WTC11 (cell line): ENCODE measurements around the gene WDR3. TPM values are rescaled to one million over a fixed set of nuclear protein-coding genes. Genes with fewer than 3 reads are reported as not detected.

Source experiments
- ATAC-seq: fragments of 200-7000 bp; cut with Tn5 transposase; 2 replicates; pipeline ENCODE4 v1.10.0; 2021; ENCODE audit warnings: mild to moderate bottlenecking, moderate library complexity
- CTCF ChIA-PET: fragments of 300-600 bp; sonication (Branson Sonifier 250); formaldehyde crosslinking; loops from one replicate; lab custom pipeline; 2021; ENCODE audit warnings: antibody characterized with exemption; lab: Charles Lee
- POLR2A ChIA-PET: fragments of 350-600 bp; sonication (Branson Sonifier 250); formaldehyde crosslinking; loops from one replicate; lab custom pipeline; 2021; ENCODE audit warnings: antibody characterized with exemption; lab: Charles Lee
- DNase-seq: peaks from one replicate; pipeline ENCODE4 v3.0.0; 2021; ENCODE audit warnings: low spot score
- H3K27ac Mint-ChIP-seq: 2 replicates; pipeline ENCODE4 v1.8.0; 2021; ENCODE audit warnings: mixed read lengths
- H3K27me3 Mint-ChIP-seq: 2 replicates; pipeline ENCODE4 v1.8.0; 2021; ENCODE audit warnings: low read depth, mild to moderate bottlenecking, moderate library complexity, mixed read lengths
- H3K36me3 Mint-ChIP-seq: 2 replicates; pipeline ENCODE4 v1.8.0; 2021; ENCODE audit warnings: mixed read lengths
- H3K4me1 Mint-ChIP-seq: 2 replicates; pipeline ENCODE4 v1.8.0; 2022; ENCODE audit warnings: mixed read lengths
- H3K4me3 Mint-ChIP-seq: 2 replicates; pipeline ENCODE4 v1.8.0; 2021; ENCODE audit warnings: mild to moderate bottlenecking, moderate library complexity, mixed read lengths
- H3K9me3 Mint-ChIP-seq: 2 replicates; pipeline ENCODE4 v1.8.0; 2021; ENCODE audit warnings: mixed read lengths
- AR ChIP-seq: fragments of 250-450 bp; sonication (Bioruptor Pico); IDR thresholded peaks from 2 replicates; pipeline ENCODE4 v1.9.0; 2021; ENCODE audit warnings: mild to moderate bottlenecking
- ARID4B ChIP-seq: sonication (generic); formaldehyde crosslinking; IDR thresholded peaks from 2 replicates; pipeline ENCODE4 v1.8.0; 2023; ENCODE audit warnings: missing genetic modification reagents, mild to moderate bottlenecking, borderline replicate concordance
- ATF6 ChIP-seq: sonication (generic); formaldehyde crosslinking; IDR thresholded peaks from 2 replicates; pipeline ENCODE4 v1.8.1; 2023; ENCODE audit warnings: mild to moderate bottlenecking, missing genetic modification reagents
- CREB1 ChIP-seq: sonication (generic); formaldehyde crosslinking; IDR thresholded peaks from 2 replicates; pipeline ENCODE4 v1.8.0; 2023; ENCODE audit warnings: mild to moderate bottlenecking, missing genetic modification reagents
- CTCF ChIP-seq: fragments of 200-600 bp; IDR thresholded peaks from 2 replicates; pipeline ENCODE4 v1.8.0; 2022; ENCODE audit warnings: antibody characterized with exemption
- ESRRA ChIP-seq: sonication (generic); formaldehyde crosslinking; IDR thresholded peaks from 2 replicates; pipeline ENCODE4 v1.8.1; 2022; ENCODE audit warnings: mild to moderate bottlenecking, missing genetic modification reagents, borderline replicate concordance
- ETV6 ChIP-seq: sonication (generic); formaldehyde crosslinking; IDR thresholded peaks from 2 replicates; pipeline ENCODE4 v1.8.1; 2022; ENCODE audit warnings: mild to moderate bottlenecking, missing genetic modification reagents
- MAX ChIP-seq: sonication (generic); formaldehyde crosslinking; IDR thresholded peaks from 2 replicates; pipeline ENCODE4 v1.8.0; 2022; ENCODE audit warnings: mild to moderate bottlenecking, missing genetic modification reagents
- MXD4 ChIP-seq: fragments of 250-450 bp; sonication (Bioruptor Pico); IDR thresholded peaks from 2 replicates; pipeline ENCODE4 v1.8.0; 2021; ENCODE audit warnings: mild to moderate bottlenecking, moderate library complexity, borderline replicate concordance
- RELA ChIP-seq: sonication (generic); formaldehyde crosslinking; IDR thresholded peaks from 2 replicates; pipeline ENCODE4 v1.8.1; 2022; ENCODE audit warnings: missing genetic modification reagents, mild to moderate bottlenecking, borderline replicate concordance
- RORB ChIP-seq: fragments of 250-450 bp; sonication (Bioruptor Pico); IDR thresholded peaks from 2 replicates; pipeline ENCODE4 v1.9.0; 2021; ENCODE audit warnings: mild to moderate bottlenecking
- STAT6 ChIP-seq: sonication (generic); formaldehyde crosslinking; conservative IDR thresholded peaks from 2 replicates; pipeline ENCODE4 v1.8.1; 2023; ENCODE audit warnings: mild to moderate bottlenecking, low read depth, missing genetic modification reagents, moderate library complexity
- USF2 ChIP-seq: sonication (generic); formaldehyde crosslinking; IDR thresholded peaks from 2 replicates; pipeline ENCODE4 v1.8.1; 2023; ENCODE audit warnings: mild to moderate bottlenecking, missing genetic modification reagents, moderate library complexity
- ZNF138 ChIP-seq: sonication (generic); formaldehyde crosslinking; conservative IDR thresholded peaks from 2 replicates; pipeline ENCODE4 v1.8.1; 2022; ENCODE audit warnings: mild to moderate bottlenecking, moderate library complexity, missing genetic modification reagents
- ZNF219 ChIP-seq: sonication (generic); formaldehyde crosslinking; IDR thresholded peaks from 2 replicates; pipeline ENCODE4 v1.8.0; 2023; ENCODE audit warnings: missing genetic modification reagents, mild to moderate bottlenecking, borderline replicate concordance
- total RNA-seq: library from RNA; stranded (reverse); gene quantifications from 3 replicates; pipeline ENCODE4 v1.2.3, GENCODE V29; 2021

The WDR3 gene
- total RNA-seq, 1 experiment from 2014 or later = 50.0 TPM

GRCh38 chr1:117928881-117929342 is 627 bp upstream of the WDR3 start (continued):
- TF ChIP-seq STAT6 (CRISPR knock-in tag) = no peak
- TF ChIP-seq ESRRA (CRISPR knock-in tag) = no peak

- ATAC-seq (no peak), DNase-seq (no peak)
- Mint-ChIP-seq H3K4me3 (peak overlapping the region; percentile 98), H3K9me3 (no peaks in the 10 kb centered on the region), H3K27ac (peak overlapping the region; percentile 77), H3K27me3 (no peaks in the 10 kb centered on the region), H3K4me1 (peaks cover 37% of the 10 kb centered on the region), H3K36me3 (peaks cover 11% of the 10 kb centered on the region)
- TF ChIP-seq USF2 (CRISPR knock-in tag) (no peak), RORB (CRISPR knock-in tag) (no peak), MAX (CRISPR knock-in tag) (no peak), ARID4B (CRISPR knock-in tag) (no peak), AR (CRISPR knock-in tag) (no peak), ETV6 (CRISPR knock-in tag) (no peak), CREB1 (CRISPR knock-in tag) (no peak), ZNF138 (CRISPR knock-in tag) (no peak), MXD4 (CRISPR knock-in tag) (no peak), ATF6 (CRISPR knock-in tag) (no peak), ESRRA (CRISPR knock-in tag) (no peak), ZNF219 (CRISPR knock-in tag) (no peak), RELA (no peak), CTCF (no peak)
- ChIA-PET POLR2A (interaction anchor here (0.6 kb wide), 1 partner anchor 10 kb away, joined by 3 read pairs; no protein-coding TSS in a partner anchor), CTCF (interaction anchor here (2.2 kb wide), 1 partner anchor 35 kb away, joined by 13 read pairs; no protein-coding TSS in a partner anchor)
Observed at GRCh38 chr1:117930173-117930447, 571 bp downstream of the WDR3 start.
